Astrocyte of the spinal cord (primary cell): ENCODE measurements around the gene TOP1.
A peak's percentile ranks its signal among the peaks of the same experiment; 100 is the strongest.

Experiments used
- DNase-seq: peaks from one replicate; pipeline ENCODE4 v3.0.0; 2011; ENCODE audit warnings: low read depth, low spot score
- H3K4me3 ChIP-seq: 2 replicates; pipeline ENCODE4 v1.5.1; 2011; ENCODE audit warnings: low read depth, mild to moderate bottlenecking, low read length, moderate library complexity
- in situ Hi-C: cut with HindIII; loops from 2 replicates; pipeline ENCODE4 v1.10.0; 2017; ENCODE audit warnings: low sequenced_read_pairs
- TF ChIP-seq, protein P1 (sequence below): IDR thresholded peaks from 2 replicates; pipeline ENCODE4 v1.5.1; 2012; ENCODE audit warnings: low read depth, mild to moderate bottlenecking, low read length, inconsistent platforms

Gene TOP1

DNA sequence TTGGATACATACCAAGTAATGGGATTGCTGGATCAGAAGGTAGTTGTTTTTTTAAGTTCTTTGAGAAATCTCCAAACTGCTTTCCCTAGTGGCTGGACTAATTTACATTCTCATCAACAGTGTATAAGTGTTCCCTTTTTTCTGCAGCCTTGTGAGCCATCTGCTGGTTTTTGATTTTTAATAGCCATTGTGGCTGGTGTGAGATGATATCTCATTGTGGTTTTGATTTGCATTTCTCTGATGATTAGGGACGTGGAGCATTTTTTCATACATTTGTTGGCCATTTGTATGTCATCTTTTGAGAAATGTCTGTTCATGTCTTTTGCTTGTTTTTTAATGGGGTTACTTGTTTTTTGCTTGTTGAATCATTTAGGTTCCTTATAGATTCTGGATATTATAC lies 34.8 kb downstream of the TOP1 start:
- TF ChIP-seq, protein P1, sequence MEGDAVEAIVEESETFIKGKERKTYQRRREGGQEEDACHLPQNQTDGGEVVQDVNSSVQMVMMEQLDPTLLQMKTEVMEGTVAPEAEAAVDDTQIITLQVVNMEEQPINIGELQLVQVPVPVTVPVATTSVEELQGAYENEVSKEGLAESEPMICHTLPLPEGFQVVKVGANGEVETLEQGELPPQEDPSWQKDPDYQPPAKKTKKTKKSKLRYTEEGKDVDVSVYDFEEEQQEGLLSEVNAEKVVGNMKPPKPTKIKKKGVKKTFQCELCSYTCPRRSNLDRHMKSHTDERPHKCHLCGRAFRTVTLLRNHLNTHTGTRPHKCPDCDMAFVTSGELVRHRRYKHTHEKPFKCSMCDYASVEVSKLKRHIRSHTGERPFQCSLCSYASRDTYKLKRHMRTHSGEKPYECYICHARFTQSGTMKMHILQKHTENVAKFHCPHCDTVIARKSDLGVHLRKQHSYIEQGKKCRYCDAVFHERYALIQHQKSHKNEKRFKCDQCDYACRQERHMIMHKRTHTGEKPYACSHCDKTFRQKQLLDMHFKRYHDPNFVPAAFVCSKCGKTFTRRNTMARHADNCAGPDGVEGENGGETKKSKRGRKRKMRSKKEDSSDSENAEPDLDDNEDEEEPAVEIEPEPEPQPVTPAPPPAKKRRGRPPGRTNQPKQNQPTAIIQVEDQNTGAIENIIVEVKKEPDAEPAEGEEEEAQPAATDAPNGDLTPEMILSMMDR, result no peak
- in situ Hi-C loops, result no loop called here
- no peak for DNase-seq

DNA sequence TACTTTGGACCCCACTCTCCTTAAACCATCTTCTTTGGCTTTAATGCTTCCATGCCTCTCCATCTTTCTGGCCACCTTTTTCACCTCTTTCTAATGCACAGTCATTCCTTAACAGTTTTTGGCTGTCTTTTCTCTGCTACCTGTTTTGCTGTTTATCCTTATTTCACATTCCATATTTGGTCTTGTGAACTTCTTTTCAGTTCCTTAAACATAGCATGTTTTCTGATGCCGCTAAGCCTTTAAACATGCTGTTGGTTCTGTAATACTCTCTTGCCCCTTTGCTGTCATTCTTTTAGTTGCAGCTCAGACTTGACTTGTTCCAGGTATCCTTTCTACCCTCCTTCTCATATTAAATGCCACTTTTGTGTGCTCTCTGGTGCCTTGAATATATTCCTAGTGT lies 35.8 kb downstream of the TOP1 start:
- H3K4me3 ChIP-seq, result no peak overlapping the region
- in situ Hi-C loops, result no loop called here
- no peak for DNase-seq
- TF ChIP-seq, protein P1, result no peak

More for the DNA sequence above, 34.8 kb downstream of the TOP1 start:
- no peak overlapping the region for H3K4me3 ChIP-seq

DNA sequence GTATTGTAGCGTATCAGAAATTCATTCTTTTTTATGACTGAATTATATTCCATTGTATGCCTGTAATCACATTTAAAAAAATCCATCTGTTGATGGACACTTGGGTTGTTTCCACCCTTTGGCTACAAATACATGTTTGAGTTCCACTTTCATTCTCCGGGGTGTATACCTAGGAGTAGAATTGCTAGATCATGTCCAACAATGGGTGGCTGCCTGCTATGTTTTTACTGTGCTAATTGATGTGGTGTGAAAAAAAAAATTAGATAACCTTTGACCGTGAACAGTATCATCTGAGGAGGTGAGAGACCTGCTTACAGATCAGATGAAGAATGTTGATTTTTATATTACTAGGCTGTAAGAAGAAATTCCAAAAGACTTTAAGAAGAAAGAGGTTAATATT lies 37.1 kb downstream of the TOP1 start:
- in situ Hi-C loops, result no loop called here
- no peak for DNase-seq
- TF ChIP-seq, protein P1, result no peak
- no peak overlapping the region for H3K4me3 ChIP-seq

DNA sequence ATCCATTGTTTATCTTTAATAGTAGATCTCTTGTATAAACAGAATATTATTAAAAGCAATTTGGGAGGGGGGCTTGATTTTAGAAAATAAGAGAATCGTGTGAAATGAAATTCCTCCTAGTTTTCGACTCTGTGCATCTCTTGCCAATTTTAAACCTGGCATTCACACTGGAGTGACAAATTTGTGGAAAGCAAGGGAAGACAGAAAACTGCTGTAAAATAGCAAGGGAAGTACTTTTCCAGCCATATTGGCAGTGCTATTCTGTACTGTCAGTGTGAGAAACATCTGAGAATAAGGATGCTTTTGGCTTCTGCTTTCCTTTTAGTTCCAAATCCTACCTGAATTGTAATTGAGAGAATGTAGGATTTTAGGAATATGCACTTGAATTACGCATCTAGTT lies 40.2 kb downstream of the TOP1 start:
- no peak overlapping the region for H3K4me3 ChIP-seq
- no peak for DNase-seq
- in situ Hi-C loops, result no loop called here
- TF ChIP-seq, protein P1, result no peak

DNA sequence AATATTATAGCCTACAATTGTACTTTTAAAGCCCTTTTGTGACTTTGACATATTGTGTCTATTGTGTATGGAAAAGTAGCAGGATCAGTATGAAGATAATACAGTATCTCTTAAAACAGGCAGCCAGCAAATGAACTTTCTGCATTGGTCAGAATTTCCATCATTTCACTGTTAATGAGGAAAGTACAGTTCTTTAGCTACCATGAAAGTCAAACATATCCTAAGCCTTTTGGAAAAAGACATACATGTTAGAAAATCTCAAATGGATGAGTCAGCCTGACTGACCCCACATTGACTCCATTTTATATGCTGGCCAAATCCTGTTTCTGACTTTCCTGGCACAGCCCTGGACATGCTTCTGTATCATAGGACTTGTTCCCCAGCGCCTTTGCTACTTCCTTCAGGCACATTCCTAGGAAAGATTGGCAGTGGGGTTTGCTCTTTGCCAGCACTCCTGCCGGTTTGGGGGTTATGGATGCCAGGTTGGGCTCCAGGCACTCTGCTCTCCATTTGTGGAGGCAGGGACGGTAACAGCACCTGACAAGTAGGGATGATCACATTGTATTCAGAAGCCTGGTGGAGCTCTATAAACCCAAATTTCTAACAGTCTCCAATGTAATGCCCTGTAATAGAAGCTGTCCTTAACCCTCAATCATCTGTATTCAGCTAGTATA lies 43.7 kb downstream of the TOP1 start:
- no peak overlapping the region for H3K4me3 ChIP-seq
- TF ChIP-seq, protein P1, result no peak
- DNase-seq, result peak; percentile 85
- in situ Hi-C loops, result no loop called here

DNA sequence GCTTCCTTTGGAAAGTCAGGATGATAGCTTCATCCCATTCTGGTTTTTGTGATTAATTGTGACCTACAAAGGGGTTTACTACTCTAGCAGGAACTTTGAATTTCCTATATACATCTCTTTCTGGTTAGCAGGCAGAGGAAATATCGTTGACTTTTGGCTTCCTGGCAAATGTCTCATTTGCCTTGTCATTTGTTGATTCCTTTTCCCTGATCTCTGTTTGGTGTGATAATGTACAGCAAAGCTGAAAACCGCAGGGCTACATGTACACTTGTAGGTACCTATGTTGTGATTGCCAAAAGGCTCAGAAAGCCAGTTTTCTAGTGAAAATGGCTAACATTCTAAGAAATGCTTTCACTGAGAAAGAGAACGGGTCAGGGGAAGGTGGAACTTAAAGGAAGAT lies 44.3 kb downstream of the TOP1 start:
- no peak overlapping the region for H3K4me3 ChIP-seq
- no peak for DNase-seq
- in situ Hi-C loops, result no loop called here
- TF ChIP-seq, protein P1, result no peak
